ENCODE data around the gene ABI1. TPM values are rescaled to one million over a fixed set of nuclear protein-coding genes. Genes with fewer than 3 reads are reported as not detected.

ABI1 gene
- polyA plus RNA-seq, 2 of the 4 experiments (the other 2 are of a cell fraction): 35.8 to 67.6 TPM

DNA sequence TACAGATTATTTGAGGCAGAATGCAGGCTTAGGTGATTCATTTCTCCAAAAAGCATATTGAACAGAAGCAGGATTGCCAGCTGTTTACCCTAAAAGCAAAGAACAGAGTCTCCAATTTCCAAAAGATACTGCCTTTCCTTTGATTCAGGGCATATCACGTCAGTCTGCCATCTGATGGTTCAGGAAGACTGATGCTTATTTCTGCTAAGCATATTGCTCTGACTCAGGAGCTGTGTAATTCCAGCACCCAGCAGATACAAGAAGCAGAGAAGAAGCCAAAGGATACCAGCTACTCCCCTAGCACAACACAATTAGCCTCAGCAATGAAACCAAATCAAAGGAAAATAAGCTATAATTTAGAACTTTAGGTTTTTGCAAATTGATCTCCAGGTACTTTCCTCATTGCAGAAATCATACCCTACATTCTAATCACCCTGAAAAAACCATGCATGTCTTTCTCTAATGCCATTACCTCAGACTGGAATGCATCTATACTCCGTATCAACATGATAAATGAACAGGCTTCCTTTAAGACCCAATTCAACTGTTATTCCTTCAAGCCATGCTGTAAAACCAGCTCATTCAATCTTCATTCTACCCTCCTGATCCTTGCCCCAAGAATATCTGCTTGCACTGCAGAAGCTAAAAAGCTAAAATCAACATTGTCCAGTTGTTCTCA is 55.1 kb downstream of the ABI1 start:
- Histone ChIP-seq H3K27ac (no peak overlapping the region), H3K4me3 (no peak overlapping the region), H3K4me2 (no peak overlapping the region), H3K9me3 (no peaks in the 10 kb centered on the region), H3K4me1 (0 out of 3 replicates have a peak, but pooled peaks cover 9% of the 10 kb centered on the region)
- DNase-seq (ENCODE audit: low read depth in 1 of 2, low spot score in 1 of 2) (no peak), ATAC-seq (peak in 1 of 2 experiments; percentile 64; a peak in 3 of 6 replicates), FAIRE-seq (no peak)
- CTCF ChIA-PET: interaction anchor here (0.6 to 1.7 kb wide), 3 partner anchors 9 to 376 kb away, joined by 3 to 5 read pairs (median 3); no protein-coding TSS in a partner anchor
- TF ChIP-seq FOSL2 (IDR thresholded peaks at IDR 0.05) (no peak), FOSL2 (CRISPR knock-in tag; IDR thresholded peaks at IDR 0.05) (no peak), POLR2AphosphoS2 (conservative IDR thresholded peaks at IDR 0.05; ENCODE audit: low read length) (no peak), RCOR1 (IDR thresholded peaks at IDR 0.05; ENCODE audit: low read depth, low read length) (no peak), RNF2 (IDR thresholded peaks at IDR 0.05; ENCODE audit: borderline replicate concordance, low read depth) (no peak), EHF (CRISPR knock-in tag; IDR thresholded peaks at IDR 0.05) (no peak), CHD2 (IDR thresholded peaks at IDR 0.05; ENCODE audit: low read length, partially characterized antibody) (no peak), FOXS1 (CRISPR knock-in tag; IDR thresholded peaks at IDR 0.05) (no peak), CEBPB (IDR thresholded peaks at IDR 0.05) (no peak)
- WGBS (ENCODE audit: missing lambda C conversion rate): 78% methylated on average over 2 of the region's 2 CpGs
- POLR2A ChIA-PET: no interaction called here

DNA sequence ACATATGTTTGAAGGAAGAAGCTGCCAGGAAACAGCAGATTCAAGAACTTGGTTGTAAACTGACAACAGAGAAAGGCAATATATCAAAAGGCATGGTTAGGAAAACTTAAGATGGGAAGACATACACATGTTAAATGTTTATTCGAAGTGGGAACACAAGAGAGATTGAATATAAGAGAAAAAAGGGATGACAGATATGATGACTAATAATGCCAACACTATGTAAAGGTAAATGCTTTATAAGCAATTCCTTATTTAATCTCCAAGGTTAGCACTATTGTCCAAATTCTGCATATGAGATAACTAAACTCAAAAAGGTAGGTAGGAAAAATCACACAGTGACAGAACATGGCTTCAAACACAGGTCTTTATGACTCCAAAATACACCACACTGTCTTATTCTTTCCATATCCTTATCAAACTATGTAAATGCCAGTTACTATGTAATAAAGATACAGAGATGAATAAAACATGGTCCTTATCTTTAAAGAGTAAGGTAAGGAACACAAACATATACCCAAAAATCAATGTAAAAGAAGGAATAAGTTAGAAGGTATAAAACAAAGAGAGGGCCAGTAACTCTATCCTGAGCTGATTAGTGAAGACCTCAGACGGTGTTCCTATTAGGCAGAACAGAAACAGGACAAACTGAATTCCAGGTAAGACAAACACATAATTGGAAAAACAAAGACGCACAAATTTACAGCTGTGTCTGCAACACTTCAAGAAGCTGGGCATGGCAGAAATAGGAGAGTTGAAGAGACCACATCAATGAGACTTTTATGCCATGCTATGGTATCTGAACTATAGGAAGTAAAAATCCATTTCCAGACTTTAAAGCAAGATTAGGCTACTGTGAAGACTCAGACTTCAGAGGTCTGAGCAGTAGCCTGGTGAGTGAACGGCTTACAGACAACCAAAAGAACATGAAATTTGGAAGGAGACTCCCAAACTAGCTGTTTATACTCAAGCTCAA is 56.1 kb downstream of the ABI1 start:
- Histone ChIP-seq H3K4me2 (no peak overlapping the region), H3K4me1 (0 out of 3 replicates have a peak, but pooled peaks cover 9% of the 10 kb centered on the region), H3K27ac (no peak overlapping the region), H3K9me3 (no peaks in the 10 kb centered on the region), H3K4me3 (no peak overlapping the region)
- FAIRE-seq (no peak), DNase-seq (ENCODE audit: low read depth in 1 of 2, low spot score in 1 of 2) (no peak), ATAC-seq (peak in 1 of 2 experiments; percentile 30; a peak in 1 of 6 replicates)
- POLR2A ChIA-PET: no interaction called here
- TF ChIP-seq RARB (CRISPR knock-in tag; IDR thresholded peaks at IDR 0.05): no peak
- no peak for TF ChIP-seq SREBF2 (IDR thresholded peaks at IDR 0.05)
- no peak for TF ChIP-seq ZFP36 (IDR thresholded peaks at IDR 0.05; ENCODE audit: borderline replicate concordance, partially characterized antibody)
- TF ChIP-seq, protein P1, sequence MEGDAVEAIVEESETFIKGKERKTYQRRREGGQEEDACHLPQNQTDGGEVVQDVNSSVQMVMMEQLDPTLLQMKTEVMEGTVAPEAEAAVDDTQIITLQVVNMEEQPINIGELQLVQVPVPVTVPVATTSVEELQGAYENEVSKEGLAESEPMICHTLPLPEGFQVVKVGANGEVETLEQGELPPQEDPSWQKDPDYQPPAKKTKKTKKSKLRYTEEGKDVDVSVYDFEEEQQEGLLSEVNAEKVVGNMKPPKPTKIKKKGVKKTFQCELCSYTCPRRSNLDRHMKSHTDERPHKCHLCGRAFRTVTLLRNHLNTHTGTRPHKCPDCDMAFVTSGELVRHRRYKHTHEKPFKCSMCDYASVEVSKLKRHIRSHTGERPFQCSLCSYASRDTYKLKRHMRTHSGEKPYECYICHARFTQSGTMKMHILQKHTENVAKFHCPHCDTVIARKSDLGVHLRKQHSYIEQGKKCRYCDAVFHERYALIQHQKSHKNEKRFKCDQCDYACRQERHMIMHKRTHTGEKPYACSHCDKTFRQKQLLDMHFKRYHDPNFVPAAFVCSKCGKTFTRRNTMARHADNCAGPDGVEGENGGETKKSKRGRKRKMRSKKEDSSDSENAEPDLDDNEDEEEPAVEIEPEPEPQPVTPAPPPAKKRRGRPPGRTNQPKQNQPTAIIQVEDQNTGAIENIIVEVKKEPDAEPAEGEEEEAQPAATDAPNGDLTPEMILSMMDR (IDR thresholded peaks at IDR 0.05): no peak
- TF ChIP-seq, protein P2, sequence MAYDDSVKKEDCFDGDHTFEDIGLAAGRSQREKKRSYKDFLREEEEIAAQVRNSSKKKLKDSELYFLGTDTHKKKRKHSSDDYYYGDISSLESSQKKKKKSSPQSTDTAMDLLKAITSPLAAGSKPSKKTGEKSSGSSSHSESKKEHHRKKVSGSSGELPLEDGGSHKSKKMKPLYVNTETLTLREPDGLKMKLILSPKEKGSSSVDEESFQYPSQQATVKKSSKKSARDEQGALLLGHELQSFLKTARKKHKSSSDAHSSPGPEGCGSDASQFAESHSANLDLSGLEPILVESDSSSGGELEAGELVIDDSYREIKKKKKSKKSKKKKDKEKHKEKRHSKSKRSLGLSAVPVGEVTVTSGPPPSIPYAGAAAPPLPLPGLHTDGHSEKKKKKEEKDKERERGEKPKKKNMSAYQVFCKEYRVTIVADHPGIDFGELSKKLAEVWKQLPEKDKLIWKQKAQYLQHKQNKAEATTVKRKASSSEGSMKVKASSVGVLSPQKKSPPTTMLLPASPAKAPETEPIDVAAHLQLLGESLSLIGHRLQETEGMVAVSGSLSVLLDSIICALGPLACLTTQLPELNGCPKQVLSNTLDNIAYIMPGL (CRISPR knock-in tag; IDR thresholded peaks at IDR 0.05; ENCODE audit: borderline replicate concordance): no peak
- no peak for TF ChIP-seq RCOR1 (IDR thresholded peaks at IDR 0.05; ENCODE audit: low read depth, low read length)
- no peak for TF ChIP-seq ZC3H11A (IDR thresholded peaks at IDR 0.05)
- CTCF ChIA-PET: interaction anchor here (0.6 to 1.7 kb wide), 3 partner anchors 10 to 78 kb away, joined by 3 to 5 read pairs (median 3); no protein-coding TSS in a partner anchor
- WGBS (ENCODE audit: missing lambda C conversion rate): 86% methylated on average over 4 of the region's 4 CpGs

DNA sequence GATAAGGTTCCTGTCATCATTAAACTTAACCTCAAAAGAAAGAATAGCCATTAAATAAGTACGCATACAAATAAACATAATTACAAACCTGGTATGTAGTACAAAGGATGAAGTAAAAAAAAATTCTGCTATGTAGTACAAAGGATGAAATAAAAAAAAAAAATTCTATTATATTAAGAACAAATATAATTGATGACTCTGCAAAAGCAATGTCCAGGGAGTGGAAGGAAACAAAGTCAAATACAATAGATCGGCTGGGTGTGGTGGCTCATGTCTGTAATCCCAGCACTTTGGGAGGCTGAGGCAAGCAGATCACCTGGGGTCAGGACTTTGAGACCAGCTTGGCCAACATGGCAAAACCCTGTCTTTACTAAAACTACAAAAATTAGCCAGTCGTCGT is 56.9 kb downstream of the ABI1 start:
- ChIA-PET CTCF (interaction anchor here (0.6 kb wide), 1 partner anchor 77 kb away, joined by 3 read pairs; no protein-coding TSS in a partner anchor), POLR2A (interaction anchor here (0.6 kb wide), 1 partner anchor 468 kb away, joined by 5 read pairs; no protein-coding TSS in a partner anchor)
- Histone ChIP-seq H3K9me3 (no peaks in the 10 kb centered on the region), H3K27ac (no peak overlapping the region), H3K4me3 (no peak overlapping the region), H3K4me1 (0 out of 3 replicates have a peak, but pooled peaks cover 9% of the 10 kb centered on the region), H3K4me2 (no peak overlapping the region)
- TF ChIP-seq, protein P3, sequence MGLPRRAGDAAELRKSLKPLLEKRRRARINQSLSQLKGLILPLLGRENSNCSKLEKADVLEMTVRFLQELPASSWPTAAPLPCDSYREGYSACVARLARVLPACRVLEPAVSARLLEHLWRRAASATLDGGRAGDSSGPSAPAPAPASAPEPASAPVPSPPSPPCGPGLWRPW (IDR thresholded peaks at IDR 0.05): no peak
- TF ChIP-seq MAFK (IDR thresholded peaks at IDR 0.05; ENCODE audit: partially characterized antibody): peak; percentile 78
- WGBS (ENCODE audit: missing lambda C conversion rate): 93% methylated on average over 4 of the region's 4 CpGs
- FAIRE-seq (no peak), DNase-seq (ENCODE audit: low read depth in 1 of 2, low spot score in 1 of 2) (no peak), ATAC-seq (no peak)

Data from A549 (cell line).